GM10847 (cell line): ENCODE measurements around the gene SLC27A6.

Experiments used
- POLR2A ChIP-seq: IDR thresholded peaks from 2 replicates; pipeline ENCODE4 v1.6.1; 2011; ENCODE audit not compliant: insufficient read length; ENCODE audit errors: extremely low read depth

The SLC27A6 gene

DNA sequence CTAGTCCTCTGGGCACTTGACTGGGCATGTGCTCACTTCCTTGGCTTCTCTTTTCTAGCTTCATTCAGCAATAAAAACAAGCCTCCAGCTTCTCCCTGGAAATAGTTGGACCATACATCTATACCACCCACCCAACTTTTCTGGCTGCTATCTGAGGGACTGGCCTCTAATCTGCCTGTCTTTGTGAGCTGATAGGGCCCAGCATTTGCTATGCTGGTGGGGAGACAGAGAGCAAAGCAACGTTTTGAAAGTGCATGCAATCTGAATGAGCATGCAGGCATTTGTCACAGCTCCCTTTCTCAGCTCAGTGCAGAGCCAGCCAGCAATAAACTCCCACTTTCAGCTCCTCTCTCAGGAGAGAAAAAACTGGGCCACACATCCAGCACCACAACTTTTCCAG lies 78.6 kb downstream of the SLC27A6 start:
- TF ChIP-seq POLR2A, result no peak

DNA sequence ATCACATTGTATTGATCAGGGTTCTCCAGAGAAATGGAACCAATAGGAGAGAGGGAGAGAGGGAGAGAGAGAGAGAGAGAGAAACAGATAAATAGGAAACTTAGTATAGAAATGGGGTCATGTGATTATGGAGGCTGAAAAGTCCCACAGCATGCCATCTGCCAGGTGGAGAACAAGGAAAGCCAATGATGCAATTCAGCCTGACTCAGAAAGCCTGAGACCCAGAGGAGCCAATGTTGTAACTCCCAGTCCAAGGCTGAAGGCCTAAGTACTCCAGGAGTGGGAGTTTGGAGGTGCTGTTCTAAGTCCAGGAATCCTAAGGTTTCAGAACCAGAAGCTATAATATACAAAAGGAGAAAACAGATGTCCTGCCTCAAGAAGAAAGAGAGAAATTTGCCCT lies 80.9 kb downstream of the SLC27A6 start:
- no peak for TF ChIP-seq POLR2A

DNA sequence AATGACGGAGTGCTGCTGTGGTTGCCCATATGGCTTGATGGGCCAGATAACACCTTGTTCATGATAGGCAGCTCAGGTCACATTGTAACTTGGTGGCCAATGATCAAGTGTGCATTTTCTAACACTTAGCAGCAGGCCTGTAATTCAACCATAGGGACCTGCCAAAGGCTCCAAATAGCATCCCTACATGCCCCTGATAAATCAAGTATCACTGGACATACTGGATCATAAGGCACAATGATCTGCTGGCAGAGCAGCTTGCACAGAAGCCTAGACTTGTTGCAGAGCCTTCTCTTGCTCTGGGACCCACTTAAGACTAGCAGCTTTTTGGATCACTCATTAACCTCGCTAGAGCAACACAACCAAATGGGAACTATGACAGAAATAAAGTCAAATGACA lies 83.2 kb downstream of the SLC27A6 start:
- no peak for TF ChIP-seq POLR2A

DNA sequence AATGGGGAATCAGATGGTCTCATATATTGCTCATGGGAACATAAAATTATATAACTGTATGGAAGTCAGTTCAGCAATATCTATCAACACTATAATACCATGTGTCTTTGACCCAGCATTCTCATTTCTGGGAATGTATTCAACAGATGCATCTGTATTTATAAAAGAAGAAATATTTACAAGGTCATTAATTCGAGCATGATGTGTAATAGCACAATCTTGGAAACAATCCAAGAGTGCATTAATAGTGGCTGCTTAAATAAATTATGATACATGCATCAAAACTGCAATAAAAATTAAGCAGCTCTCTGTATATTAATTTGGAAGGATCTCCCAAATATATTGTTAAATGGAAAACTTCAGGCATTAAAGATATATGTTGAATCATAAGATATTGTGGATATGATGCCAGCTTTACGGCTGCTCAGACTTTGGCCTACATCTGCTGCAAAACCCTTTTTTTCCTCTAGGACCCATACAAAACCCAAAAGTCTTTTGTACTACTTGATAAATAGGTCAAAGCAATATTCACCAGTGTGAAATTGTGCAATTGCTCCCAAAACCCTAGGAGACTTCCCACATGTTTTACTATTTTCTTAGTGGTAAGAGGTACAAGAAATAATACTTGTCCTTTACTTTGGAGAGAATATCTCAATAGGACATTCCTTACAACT lies 84.0 kb downstream of the SLC27A6 start:
- TF ChIP-seq POLR2A, result no peak

DNA sequence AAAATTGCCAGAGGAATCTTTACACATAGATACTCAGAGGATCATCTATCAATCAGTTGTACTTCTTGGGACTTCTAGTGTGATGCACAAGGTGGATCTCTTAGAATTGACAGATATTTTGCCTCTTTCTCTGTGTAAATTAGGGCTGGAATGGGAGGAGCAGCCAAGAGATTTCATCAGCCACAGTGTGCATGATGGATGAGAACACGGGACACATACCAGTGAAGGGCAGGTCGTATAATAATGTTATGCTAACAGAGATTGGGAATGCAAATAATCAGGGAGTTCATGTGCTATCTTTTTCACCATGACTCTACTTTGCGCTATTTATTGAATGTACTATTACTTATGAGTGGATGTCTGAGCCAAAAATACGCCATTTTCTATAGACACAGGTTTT lies 86.0 kb downstream of the SLC27A6 start:
- no peak for TF ChIP-seq POLR2A

DNA sequence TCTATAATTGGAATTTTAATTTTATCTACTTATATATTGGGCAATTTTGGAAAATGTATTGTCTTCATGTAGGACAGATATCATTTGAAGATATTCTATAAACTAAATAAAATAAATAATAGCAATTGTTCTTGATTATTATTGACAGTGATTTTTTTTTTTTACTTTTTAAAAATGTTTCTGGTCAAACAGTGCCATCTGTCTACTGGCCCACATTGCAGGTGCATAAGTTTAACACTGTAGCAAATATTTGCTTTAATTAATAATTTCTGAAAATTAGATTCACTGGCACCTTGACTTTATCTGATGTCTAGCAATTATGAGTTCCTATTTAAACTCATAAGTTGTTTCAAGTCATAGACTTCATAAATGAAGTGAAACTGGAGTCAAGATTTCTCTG lies 88.2 kb downstream of the SLC27A6 start:
- TF ChIP-seq POLR2A, result no peak

DNA sequence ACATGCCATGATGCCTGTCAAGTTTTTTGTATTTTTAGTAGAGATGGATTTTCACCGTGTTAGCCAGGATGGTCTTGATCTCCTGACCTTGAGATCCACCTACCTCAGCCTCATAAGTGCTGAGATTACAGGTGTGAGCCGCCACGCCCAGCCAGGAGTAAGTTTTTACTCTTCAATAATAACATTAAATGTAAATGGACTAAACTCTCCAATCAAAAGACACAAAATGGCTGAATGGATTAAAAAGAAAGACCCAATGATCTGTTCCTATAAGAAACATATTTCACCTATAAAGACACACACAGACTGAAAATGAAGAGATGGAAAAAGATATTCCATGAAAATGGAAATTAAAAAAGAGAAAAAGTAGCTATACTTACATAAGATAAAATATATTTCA lies 92.0 kb downstream of the SLC27A6 start:
- TF ChIP-seq POLR2A, result no peak

DNA sequence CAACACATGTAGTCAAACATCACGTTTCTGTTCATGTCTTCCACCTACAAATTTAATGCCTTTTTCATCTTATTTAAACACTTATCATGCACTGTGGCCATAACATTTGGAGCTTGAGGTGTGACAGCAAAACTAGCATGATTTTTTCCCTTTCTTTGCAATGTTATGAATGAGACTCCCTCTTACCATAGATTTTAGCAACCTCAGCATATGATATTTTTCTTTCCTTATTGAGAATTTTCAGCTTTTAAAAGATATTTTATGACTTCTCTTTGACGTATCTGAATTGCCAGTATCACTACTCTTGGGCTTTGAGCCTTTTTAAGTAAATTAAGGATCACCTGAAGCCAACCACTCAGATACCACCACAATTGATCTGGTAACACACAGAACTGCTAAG lies 96.6 kb downstream of the SLC27A6 start:
- no peak for TF ChIP-seq POLR2A

DNA sequence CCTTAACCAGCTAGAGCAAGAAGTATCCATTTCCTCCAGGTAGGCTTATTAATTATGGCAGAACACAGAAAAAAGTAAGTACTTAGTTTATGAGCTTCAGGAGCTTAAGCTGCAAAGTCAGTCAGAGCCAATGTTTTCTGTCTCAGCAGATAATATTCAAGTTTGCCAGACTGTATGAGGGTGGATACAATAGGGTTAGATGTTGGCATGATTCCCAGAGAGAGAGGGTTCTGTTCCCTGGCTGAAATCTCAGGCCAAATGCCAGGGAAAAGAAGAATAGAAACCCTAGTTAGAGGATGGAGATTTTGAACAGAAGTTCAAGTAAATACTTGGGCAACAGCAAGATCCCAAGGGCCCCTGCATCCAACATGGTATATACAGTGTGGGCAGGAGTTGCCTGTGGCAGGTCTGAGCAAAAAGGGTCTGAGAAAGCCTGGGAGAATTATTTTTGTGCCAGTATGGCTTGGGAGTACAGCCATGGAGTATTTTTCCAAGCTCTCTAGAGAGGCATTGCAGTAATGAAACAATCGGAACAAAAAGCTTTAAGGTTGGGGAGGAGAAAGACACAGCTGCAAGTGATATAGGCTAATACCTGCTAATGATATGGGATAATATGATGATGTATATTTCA lies 98.3 kb downstream of the SLC27A6 start:
- TF ChIP-seq POLR2A, result no peak

DNA sequence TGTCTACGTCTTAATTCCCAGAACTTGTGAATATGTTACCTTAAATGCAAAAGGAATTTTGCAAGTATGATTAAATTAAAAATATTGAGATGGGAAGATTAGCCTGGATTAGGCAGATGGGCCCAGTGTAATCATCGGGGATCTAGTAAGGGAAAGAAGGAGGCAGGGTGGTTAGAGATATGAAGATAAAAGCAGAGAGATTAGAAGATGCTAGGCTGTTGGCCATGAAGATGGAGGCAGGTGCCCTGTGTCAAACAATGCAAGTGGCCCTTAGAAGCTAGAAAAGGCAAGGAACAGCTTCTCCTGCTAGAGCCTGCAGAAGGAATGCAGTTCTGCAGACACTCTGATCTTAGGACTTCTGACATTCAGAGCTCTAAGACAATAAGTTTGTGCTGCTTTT lies 100.4 kb downstream of the SLC27A6 start:
- no peak for TF ChIP-seq POLR2A

DNA sequence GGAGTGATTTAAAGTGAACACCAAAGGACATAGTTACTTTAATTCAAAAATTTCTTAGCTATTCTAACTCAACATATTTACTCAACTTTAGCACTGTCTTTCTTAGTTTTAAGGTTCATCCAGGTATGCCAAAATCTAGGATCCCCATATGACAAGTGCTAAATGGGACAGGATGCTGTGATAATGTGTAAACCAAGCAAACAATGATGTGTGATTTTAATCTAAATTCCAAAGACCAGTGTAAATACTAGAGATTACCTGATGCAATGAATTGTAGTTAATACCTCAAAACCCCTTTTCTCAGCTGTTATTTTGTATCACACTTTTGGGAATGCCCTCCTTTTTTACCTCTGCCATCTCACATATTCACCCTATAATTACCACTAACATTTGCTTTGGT lies 102.5 kb downstream of the SLC27A6 start:
- no peak for TF ChIP-seq POLR2A

DNA sequence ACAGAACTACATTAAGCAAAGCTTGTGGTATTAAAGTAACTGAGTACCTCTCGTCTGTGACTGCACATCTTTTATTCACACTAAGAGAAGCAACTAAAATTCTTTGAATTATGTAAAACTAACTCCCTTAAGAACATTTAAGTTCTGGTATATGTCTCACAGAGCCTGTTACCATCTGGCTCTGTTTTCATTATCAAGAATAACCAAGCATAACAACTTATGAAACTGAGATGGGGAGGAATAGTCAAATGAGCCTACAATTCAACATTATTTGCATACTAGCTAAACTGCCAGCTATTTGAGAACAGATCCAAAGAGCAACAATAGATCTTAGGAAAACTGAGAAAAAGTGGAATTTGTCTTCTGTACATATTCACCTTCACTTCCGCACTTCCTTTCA lies 104.0 kb downstream of the SLC27A6 start:
- no peak for TF ChIP-seq POLR2A

DNA sequence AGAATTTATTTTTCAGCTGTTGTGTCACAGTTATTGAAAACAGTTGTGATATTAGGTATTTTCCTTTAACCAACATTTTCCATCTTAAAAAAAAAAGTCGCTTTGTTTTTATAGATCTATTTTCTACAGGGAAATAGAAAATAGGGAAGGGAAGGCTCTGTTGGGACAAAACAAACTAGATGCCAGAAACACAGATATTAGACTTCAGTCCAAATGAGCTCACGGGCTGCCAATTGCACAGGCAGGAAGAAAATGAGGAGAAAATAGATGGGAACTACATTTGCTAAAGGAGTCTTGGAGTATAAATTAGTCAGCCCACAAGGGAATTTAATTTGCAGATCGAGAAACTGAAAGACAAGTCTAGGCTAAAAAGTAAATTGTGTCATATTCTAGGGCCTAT lies 107.8 kb downstream of the SLC27A6 start:
- TF ChIP-seq POLR2A, result no peak

DNA sequence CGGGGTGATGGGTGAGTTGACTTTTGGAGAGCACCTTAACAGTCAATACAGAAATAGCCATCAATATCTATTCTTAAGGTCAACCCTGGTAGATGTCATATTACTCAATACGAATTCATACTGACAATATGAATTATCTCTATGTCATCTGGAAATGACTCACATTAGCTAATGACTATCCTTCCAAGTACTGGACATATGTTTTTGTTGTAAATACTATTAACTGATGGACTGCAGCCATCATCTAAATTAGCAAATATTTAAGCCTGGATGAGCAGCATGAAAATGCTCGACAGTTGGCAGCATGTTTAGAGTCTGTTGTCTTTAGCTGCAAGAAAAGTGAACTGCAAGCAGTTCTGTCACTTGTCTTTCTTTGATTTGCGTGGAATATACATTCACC lies 109.6 kb downstream of the SLC27A6 start:
- no peak for TF ChIP-seq POLR2A

DNA sequence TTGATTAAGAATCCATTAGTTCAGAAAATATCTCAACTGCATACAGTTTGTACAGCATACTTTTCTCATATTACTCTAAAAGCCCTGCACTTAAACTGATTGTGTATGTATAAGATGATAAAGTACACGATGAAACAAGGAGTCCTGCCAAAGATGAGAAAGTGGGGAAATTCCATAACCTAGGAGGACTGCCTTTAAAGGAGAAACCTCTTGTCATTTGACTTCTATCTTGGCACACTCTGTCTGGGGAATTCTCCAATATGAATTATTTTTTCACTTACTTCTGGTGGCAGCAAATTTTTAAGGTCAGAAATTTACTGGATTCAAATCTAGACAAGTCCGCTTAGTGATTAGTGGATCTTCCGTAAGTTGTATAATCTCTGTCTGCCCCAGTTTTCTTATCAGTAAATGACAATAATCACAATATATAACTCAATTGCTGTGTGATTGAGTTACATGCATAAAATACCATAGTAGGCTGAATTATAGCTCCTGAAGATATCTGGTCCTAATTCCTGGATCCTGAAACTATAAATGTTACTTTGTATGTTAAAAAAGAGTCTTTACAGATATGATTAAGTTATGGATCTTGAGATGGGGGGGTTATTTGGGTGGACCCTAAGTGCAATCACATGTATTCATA lies 112.3 kb downstream of the SLC27A6 start:
- no peak for TF ChIP-seq POLR2A

DNA sequence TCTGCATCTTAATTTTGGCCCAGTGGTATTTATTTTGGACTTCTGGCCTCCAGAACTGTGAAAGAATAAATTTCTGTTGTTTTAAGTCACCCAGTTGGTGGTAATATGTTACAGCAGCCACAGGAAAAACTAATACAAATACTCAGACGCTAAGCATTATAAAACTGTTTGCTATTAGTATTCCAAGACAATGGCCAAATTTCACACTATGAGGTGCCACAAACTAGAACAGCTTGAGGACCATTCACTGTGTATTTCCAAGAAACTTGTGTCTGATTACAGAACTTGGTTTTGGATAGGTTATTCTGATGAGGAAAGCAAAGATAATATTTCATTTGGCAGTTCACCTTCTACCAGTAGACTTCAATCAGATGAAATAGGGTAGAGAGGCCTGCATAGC lies 113.0 kb downstream of the SLC27A6 start:
- TF ChIP-seq POLR2A, result no peak

DNA sequence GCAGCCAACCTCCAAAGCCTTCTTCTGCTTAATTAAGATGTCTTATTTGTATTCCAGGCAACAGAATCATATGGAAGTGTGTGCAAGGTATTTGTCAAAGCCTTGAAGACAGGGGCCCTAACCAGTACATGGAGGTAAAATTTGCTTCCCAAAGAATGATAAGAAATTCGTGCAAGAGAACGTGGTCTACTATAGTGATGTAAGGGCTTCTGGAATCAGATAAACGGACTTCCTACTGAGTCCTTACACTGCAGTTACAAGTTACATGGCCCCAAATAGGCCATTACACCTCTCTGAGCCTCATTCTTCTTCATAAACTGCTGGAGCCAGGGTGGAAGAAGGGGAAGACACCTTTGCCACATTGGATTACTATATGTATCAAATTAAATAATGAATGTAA lies 113.4 kb downstream of the SLC27A6 start:
- TF ChIP-seq POLR2A, result no peak
